ENCODE data around the gene FERMT1.

DNA sequence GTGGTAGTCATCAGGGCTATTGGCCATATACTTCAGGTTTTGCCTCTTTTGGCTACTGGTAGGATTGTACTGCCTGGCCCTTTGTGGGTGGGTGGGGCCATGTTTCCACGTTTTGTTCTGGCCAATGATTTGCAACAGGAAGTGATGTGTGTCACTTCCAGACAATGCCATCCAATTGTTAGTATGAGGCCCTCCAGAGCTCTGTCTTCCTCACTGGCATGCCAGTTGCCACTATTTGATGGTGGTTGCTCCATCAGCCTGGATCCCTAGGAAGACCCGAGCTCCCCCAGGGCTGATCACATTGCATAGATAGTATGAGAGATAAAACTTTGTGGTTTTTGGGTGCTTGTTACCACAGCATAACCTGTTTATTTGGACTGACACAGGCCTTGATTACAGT lies 61.3 kb downstream of the FERMT1 start:
- TF ChIP-seq, protein P1, sequence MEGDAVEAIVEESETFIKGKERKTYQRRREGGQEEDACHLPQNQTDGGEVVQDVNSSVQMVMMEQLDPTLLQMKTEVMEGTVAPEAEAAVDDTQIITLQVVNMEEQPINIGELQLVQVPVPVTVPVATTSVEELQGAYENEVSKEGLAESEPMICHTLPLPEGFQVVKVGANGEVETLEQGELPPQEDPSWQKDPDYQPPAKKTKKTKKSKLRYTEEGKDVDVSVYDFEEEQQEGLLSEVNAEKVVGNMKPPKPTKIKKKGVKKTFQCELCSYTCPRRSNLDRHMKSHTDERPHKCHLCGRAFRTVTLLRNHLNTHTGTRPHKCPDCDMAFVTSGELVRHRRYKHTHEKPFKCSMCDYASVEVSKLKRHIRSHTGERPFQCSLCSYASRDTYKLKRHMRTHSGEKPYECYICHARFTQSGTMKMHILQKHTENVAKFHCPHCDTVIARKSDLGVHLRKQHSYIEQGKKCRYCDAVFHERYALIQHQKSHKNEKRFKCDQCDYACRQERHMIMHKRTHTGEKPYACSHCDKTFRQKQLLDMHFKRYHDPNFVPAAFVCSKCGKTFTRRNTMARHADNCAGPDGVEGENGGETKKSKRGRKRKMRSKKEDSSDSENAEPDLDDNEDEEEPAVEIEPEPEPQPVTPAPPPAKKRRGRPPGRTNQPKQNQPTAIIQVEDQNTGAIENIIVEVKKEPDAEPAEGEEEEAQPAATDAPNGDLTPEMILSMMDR (IDR thresholded peaks at IDR 0.05) = no peak
- TF ChIP-seq EP300 (IDR thresholded peaks at IDR 0.05) = no peak
- no peak for TF ChIP-seq POLR2A (IDR thresholded peaks at IDR 0.05)
- no peak for TF ChIP-seq POLR2AphosphoS5 (IDR thresholded peaks at IDR 0.05)

Data from gastroesophageal sphincter (tissue), 3 donors.